ENCODE data around the gene TIMP3. TPM values are rescaled to one million over a fixed set of nuclear protein-coding genes. Genes with fewer than 3 reads are reported as not detected.

The TIMP3 gene
- total and polyA plus RNA-seq, 2 experiments from 2014 or later, result 91.6 to 96.1 TPM

DNA sequence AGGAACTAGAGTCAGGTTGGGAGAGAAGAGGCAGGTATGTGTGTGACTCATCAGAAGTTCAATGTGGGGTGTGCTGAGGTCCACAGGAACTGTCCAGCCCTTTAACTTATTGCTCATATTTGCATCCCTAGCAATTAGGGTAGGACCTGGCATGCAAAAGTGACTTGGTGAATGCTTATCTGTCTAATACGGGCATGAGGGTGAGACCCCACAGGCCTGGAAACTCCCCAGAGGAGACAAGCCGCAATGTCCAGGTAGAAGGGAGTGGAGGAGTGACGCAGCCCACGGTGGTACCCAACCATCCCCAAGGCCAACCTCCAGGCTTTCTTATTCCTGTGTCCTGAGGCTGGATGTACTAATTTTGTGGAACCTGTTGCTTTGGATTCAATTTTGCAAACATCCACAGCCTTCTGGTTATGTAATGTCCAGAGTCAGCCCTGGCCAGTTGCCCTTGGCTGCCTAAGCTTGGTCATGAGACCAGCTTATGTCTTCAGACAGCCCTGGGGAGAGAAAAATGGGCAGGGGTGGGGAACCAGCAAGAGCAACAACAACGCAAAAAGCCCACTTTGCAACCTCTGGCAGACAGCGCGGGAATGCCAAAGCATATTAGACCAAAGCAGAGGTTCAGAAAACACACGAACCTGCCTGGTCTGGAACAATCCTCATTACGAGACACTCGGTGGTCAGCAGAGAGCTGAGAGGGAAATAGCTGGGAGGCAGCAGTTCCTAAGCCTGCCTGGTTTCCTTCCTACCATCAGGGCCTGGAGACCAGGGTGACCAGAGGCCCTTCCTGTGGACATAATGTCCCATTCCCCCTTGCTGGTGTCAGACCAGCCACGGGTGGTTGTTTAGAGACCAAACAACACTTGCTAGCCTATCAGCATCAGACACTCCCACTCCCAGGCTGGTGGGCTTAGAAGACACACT is 49.3 kb downstream of the TIMP3 start:
- H3K27ac ChIP-seq, result no peak overlapping the region
- no peak overlapping the region for H3K4me2 ChIP-seq
- H3K9me3 ChIP-seq (ENCODE audit: low read depth), result no peaks in the 10 kb centered on the region
- no peak overlapping the region for H3K4me3 ChIP-seq
- peaks cover 11% of the 10 kb centered on the region for H3K79me2 ChIP-seq
- H3K27me3 ChIP-seq, result no peaks in the 10 kb centered on the region
- H3K36me3 ChIP-seq (replicated peaks; ENCODE audit: insufficient read depth, low read depth), result no peaks in the 10 kb centered on the region
- TF ChIP-seq EZH2 (IDR thresholded peaks at IDR 0.05; ENCODE audit: borderline replicate concordance), result no peak
- TF ChIP-seq, protein P1, sequence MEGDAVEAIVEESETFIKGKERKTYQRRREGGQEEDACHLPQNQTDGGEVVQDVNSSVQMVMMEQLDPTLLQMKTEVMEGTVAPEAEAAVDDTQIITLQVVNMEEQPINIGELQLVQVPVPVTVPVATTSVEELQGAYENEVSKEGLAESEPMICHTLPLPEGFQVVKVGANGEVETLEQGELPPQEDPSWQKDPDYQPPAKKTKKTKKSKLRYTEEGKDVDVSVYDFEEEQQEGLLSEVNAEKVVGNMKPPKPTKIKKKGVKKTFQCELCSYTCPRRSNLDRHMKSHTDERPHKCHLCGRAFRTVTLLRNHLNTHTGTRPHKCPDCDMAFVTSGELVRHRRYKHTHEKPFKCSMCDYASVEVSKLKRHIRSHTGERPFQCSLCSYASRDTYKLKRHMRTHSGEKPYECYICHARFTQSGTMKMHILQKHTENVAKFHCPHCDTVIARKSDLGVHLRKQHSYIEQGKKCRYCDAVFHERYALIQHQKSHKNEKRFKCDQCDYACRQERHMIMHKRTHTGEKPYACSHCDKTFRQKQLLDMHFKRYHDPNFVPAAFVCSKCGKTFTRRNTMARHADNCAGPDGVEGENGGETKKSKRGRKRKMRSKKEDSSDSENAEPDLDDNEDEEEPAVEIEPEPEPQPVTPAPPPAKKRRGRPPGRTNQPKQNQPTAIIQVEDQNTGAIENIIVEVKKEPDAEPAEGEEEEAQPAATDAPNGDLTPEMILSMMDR (IDR thresholded peaks at IDR 0.05; ENCODE audit: poor library complexity), result no peak
- no peak for TF ChIP-seq EZH2phosphoT487 (IDR thresholded peaks at IDR 0.05; ENCODE audit: low read depth, severe bottlenecking, unreplicated experiment)
- H3K9me2 ChIP-seq (replicated peaks; ENCODE audit: insufficient read depth), result no peaks in the 10 kb centered on the region
- DNase-seq (ENCODE audit: low spot score), result no peak
- no peaks in the 10 kb centered on the region for H3K4me1 ChIP-seq (ENCODE audit: insufficient read depth)
- 88% methylated on average over 11 of the region's 11 CpGs for WGBS (ENCODE audit: low lambda C conversion rate, missing lambda C conversion rate)
- peaks cover 13% of the 10 kb centered on the region for H4K20me1 ChIP-seq (ENCODE audit: insufficient read depth, poor library complexity, severe bottlenecking)
- no peak overlapping the region for H2AFZ ChIP-seq

DNA sequence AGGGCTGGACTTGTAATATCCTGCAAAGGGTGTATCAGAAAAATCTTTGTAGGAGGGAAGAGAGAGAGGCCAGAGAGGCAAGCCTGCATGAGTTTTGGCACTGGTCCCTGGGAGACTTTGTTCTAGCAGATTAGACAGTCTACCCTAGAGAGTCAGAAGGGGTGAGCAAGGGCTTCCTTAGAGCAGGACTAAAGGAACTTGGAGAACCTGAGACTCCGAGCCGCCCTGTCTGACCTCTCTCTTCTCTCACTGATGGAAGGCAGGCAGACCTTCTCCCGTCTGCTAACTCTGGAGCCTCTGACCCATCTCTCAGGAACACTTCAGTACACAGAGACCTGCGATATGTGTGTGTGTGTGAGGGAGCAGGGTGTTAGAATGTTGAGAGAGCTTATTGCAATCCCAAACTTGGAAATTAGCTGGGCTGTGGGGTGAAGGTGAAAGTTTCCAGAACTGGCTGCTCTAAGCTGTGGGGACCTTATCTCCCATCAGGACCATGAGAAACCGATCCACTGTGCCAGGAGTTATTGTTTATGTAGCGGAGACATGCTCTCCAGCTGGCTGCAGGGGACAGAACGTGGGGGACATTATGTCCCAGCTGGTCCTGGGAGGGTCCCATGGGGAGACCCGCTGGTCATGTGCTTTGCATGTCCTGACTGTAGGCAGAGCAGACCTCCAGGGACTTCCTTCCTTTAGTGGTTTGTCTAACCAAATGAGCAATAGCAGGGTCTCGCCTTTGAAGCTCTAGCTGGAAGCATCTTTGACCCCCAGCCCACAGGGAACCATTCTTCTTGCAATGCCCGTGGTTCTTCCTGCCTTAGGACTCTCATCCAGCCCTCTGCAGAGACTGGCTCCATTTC is 51.1 kb downstream of the TIMP3 start:
- no peaks in the 10 kb centered on the region for H3K9me3 ChIP-seq (ENCODE audit: low read depth)
- 71% methylated on average over 10 of the region's 10 CpGs for WGBS (ENCODE audit: low lambda C conversion rate, missing lambda C conversion rate)
- H3K4me1 ChIP-seq (ENCODE audit: insufficient read depth), result no peaks in the 10 kb centered on the region
- no peaks in the 10 kb centered on the region for H3K9me2 ChIP-seq (replicated peaks; ENCODE audit: insufficient read depth)
- H3K79me2 ChIP-seq, result peaks cover 6% of the 10 kb centered on the region
- H3K27me3 ChIP-seq, result no peaks in the 10 kb centered on the region
- no peak overlapping the region for H3K4me2 ChIP-seq
- peak; percentile 36 for DNase-seq (ENCODE audit: low spot score)
- TF ChIP-seq EZH2 (IDR thresholded peaks at IDR 0.05; ENCODE audit: borderline replicate concordance) (no peak), EZH2phosphoT487 (IDR thresholded peaks at IDR 0.05; ENCODE audit: low read depth, severe bottlenecking, unreplicated experiment) (no peak)
- TF ChIP-seq, protein P1 (IDR thresholded peaks at IDR 0.05; ENCODE audit: poor library complexity), result no peak
- peaks cover 7% of the 10 kb centered on the region for H4K20me1 ChIP-seq (ENCODE audit: insufficient read depth, poor library complexity, severe bottlenecking)
- H3K27ac ChIP-seq, result no peak overlapping the region
- H2AFZ ChIP-seq, result no peak overlapping the region
- H3K4me3 ChIP-seq, result no peak overlapping the region
- no peaks in the 10 kb centered on the region for H3K36me3 ChIP-seq (replicated peaks; ENCODE audit: insufficient read depth, low read depth)

DNA sequence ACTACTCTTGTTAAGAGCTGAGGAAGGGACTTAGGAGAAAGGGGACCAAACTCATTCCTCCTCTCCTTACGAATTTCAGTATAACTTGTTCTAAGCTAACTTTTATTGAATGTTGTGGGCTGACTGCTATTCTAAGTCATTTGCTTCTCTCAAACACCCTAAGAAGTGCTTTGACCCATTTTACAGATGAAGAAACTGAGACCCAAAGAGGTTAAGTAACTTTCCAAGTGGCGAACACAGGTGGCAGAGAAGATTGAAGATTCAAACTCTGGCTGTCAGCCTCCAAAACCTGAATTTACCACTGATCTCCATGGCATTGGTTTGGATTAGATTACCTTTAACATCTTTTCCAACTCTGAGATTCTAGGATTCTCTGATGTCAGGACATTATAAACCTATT is 52.2 kb downstream of the TIMP3 start:
- no peak for DNase-seq (ENCODE audit: low spot score)
- Histone ChIP-seq H3K27ac (no peak overlapping the region), H3K4me1 (ENCODE audit: insufficient read depth) (no peaks in the 10 kb centered on the region), H3K79me2 (no peaks in the 10 kb centered on the region), H3K9me3 (ENCODE audit: low read depth) (no peaks in the 10 kb centered on the region), H3K4me2 (no peak overlapping the region), H3K27me3 (no peaks in the 10 kb centered on the region), H2AFZ (no peak overlapping the region), H3K9me2 (replicated peaks; ENCODE audit: insufficient read depth) (no peaks in the 10 kb centered on the region), H3K36me3 (replicated peaks; ENCODE audit: insufficient read depth, low read depth) (no peaks in the 10 kb centered on the region), H3K4me3 (no peak overlapping the region), H4K20me1 (ENCODE audit: insufficient read depth, poor library complexity, severe bottlenecking) (peaks cover 6% of the 10 kb centered on the region)
- WGBS (ENCODE audit: low lambda C conversion rate, missing lambda C conversion rate), result 95% methylated on average over 2 of the region's 2 CpGs
- TF ChIP-seq EZH2phosphoT487 (IDR thresholded peaks at IDR 0.05; ENCODE audit: low read depth, severe bottlenecking, unreplicated experiment) (no peak), EZH2 (IDR thresholded peaks at IDR 0.05; ENCODE audit: borderline replicate concordance) (no peak)
- TF ChIP-seq, protein P1 (IDR thresholded peaks at IDR 0.05; ENCODE audit: poor library complexity), result no peak
